HG03103 (cell line): ENCODE results near the gene NPS.

Source experiments
- ATAC-seq: cut with Tn5 transposase; IDR thresholded peaks from one replicate; pipeline ENCODE4 v1.9.1; 2021; ENCODE audit warnings: low read depth; ENCODE audit not compliant: unreplicated experiment

The NPS gene, protein sequence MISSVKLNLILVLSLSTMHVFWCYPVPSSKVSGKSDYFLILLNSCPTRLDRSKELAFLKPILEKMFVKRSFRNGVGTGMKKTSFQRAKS

DNA sequence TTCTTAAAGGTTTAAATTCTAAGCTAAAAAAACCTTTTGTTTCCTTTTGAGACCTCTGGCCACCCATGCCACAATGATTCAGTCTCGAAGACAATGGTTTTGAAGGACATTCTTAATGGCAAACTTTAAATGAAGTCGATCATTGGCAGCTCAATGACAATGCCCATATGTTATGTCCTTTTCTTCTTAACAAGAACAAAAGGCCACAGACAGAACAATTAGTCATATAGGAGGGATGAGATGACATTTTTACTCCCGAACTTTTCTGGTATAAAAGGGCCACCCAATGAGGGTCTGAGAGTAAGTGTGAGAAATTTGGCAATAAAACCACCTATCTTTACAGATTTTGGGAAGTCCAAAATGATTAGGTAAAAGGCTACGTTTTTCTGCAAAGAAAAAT is at the start of gene NPS:
NPS (plus strand) TSS at position 301 of the 400 bp plus-strand sequence; CDS start at position 361, 60 bp downstream.
- no peak for ATAC-seq

DNA sequence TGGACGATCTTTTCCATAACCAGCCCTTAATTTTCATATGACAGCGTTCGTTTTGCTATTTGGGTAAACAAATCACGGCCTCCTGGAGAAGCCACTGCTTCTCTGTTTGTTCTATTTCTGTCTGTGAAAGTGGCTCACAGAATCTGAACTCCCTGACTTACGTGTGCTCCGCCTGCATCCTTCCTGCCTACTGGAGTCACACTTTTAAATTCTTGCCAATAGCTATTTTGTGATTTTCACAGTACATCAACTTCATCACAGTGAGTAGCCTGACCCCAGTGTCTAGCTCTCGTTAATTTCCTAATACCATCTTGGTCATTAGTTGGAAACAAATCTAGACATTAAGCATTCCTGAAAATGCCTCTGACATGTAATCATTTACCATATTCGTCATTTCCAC is 49.0 kb upstream of the NPS start:
- ATAC-seq: no peak

DNA sequence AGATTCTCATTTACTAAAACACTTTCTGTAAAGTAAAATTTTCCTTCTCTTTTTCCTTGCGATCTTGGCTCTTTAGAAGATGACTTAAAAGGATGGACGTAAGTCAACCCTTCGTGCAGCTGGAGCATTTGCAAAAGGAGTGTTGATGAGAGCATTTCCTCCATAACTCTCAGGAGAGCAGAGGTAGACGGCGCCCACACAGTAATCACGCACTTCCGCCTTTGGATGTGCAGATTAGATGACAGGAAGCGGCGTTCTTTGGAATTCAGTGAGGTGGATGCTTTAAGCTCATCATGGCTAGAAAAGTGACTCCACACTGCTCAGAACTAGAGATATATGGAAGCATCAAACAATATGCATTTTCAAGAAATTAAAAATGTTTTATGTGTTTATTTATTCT is 43.0 kb upstream of the NPS start:
- no peak for ATAC-seq

DNA sequence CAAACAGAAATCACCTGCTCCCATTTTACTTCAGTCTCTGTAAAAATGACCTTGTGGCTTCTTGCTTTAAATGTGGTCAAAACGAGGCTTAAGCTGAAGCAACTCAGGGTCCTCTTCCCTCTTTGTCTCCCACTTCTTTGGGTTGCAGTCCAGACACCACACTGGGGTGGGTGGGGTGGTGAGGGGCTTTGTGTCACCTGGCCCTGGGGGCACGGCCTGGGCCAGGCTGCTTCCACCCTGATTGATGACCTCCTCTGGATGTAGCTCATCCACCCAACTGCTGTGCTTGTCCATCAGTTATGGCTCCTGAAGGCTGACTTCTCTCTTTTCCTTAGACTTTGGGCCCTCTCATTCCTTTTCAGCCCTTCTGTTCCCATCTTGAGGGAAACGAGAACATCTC is 26.8 kb upstream of the NPS start:
- no peak for ATAC-seq

DNA sequence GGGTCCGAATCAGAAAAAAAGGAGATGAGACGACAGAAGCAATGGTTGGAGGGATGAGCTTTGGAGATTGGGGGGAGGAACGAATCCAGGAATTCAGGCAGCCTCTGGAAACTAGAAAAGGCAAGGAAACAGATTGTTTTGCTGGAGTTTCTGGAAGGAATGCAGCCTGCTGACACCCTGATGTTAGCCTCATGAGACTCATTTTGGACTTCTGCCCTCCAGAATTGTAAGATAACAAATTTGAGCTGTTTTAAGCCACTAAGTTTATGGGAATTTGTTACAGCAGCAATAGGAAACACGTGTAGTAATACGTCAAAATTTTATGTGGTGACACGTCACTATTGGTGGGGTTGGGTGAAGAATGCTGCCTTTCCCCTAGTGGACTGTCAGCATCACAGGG is 25.6 kb upstream of the NPS start:
- ATAC-seq: no peak

DNA sequence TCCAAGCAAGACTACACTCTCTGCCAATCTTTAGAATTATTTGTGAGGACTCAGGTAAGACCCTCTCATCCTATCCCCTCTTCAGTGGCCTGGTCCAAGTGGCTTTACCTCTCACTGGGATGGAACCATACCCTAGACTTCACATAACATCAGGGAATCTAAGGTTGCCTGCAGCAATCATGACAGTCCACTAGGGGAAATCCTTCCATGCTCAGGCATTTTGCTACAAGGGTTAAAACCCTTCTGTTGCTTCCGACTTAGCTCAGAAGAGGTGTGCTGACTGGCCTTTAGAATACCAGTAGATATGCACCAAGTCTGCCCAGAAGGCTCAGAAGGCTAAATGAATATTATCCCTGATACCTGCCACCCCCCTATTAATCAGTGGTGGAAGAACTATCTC is 24.9 kb upstream of the NPS start:
- no peak for ATAC-seq

DNA sequence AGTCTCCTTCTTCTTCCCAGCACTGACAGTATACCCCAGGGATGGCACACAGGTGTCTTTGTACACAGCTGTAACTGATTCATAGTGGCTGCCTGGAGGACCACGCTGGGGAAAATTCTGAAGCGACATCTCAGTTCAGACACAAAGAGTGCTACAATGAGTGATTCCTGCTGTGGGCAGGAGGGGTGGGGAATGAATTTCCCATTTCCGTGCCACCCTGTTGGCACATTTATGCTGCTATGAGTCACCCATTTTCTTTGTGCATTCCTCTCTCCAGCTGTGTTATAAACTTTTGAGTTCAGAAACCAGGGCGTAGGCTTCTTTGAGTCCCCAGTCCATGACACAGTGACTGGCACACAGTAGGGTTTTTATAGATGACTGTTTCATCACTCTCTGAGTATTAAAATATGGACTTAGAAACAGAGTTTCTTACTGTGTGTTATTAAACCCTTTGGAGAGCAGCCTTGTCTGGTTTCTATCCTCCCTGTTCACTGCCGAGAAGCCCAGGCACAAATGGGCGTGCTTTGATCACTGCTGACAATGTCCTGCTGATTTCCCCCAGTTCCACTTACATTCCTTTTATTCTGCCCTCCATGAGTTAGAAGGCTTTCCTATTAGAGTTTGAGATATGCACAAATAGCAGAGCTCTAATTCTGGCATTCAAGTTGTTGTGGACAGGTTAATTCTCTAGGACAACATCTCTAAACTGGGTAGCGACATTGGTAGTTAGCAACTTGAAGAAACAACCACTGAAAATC is 24.0 kb upstream of the NPS start:
- ATAC-seq: no peak

DNA sequence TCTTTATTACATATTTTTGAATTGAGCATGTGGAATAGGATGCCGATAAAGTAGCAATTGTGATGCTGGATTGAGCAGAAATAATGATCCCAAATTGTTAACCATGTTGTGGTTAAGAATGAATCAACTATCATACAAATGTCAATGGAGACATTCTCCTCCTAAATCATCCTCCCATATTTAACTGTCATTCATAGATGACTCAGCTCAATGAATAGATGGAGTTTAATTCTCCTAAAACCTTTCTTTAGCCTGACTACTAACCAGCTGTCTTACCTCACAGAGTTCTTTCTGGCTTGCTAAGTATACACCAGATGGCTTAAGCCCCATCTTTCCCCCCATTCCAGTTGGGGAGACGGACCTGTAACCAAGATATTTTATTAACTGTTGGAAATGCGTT is 23.4 kb upstream of the NPS start:
- no peak for ATAC-seq

DNA sequence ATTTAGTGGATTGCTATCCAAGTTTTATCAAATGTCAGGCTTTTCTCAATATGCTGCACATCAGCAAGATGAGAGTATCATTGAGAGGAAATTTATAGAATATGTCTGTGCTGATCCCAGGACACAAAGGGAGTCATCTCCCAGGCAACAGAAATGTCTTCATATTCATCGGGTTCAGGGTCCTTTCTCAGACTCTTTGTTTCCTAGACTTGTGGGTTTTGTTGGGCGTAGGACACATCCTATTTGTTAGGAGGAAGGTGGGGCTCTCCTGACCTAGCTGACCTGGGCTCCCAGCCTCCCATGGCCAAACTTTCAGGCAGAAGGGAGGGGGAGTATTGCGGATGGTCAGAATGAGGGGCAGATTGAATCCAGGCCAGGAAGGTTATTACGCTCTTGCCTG is 22.9 kb upstream of the NPS start:
- no peak for ATAC-seq

DNA sequence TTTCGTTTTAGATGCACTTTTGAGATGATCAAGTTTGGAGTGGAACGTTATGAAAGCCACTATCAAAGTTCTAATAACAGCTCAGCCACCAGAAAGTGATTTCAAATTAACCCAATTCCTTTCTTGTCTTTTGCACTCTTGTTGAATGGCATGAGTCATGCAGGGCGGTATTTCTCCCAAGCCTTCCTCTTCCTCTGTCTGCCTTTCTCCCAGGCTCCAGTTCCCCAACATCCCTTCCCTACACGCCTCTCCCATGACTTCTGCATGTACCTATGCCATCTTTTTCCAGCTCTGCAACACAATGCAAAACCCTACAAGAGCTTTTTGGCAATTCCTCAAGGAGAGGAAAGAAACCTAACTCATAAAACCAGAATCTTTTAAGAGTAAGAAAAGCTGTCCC is 21.8 kb upstream of the NPS start:
- no peak for ATAC-seq

DNA sequence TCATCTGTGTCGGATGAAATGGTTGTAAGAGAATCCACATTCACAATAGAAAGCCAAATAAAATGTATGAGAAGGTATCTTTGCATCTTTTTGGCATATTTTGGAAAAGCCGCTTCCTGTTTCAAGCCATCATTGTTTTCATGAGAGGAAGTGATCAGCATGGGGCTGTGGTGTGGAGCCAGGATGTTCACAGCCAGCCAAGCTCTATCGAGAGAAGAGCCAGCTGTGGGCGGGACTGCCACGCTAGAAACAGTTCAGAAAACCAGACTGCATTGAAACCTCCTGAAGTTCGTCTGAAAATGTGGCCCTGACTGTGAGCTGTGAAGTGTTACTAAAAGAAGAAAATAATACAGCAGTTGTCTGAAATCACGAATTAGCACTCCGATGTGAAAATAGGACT is 21.2 kb upstream of the NPS start:
- no peak for ATAC-seq

DNA sequence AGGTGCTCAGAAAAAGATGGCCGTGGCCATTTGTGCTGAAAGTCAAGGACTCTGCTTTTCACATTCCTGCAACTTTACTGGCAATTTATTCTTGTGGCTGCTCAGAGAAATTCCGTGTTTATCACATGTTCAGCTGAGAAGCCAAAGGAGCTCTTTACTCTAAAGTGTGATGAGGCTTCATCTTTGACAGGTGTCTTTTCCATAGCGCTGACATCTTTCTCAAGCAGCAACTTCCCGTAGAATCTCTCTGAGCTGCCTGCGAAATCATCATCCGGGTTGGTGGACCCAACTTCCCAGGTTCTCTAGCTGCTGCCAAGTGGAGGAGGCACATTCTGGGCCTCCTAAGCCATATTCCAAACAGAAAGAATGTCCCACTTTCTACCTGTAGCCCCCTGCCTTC is 16.9 kb upstream of the NPS start:
- no peak for ATAC-seq

DNA sequence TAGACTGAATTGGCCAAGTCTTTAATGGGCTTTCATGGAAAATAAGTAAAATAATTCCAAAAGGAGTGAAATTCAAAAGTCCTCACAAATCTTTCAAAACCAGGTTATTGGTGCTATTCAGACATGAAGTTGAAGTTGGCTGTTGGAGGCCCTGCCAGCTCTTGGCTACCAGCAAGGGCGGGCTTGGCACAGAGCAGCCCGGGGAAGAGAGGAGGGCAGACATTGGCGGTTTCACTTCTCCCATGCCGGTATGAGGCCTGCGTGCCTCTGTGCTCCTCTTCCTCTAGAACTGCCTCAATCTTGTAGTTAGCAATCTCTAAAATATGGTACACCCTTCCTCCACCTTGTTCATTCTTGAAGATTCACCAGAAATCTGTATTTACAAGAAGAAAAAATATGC is 16.4 kb upstream of the NPS start:
- ATAC-seq: no peak

DNA sequence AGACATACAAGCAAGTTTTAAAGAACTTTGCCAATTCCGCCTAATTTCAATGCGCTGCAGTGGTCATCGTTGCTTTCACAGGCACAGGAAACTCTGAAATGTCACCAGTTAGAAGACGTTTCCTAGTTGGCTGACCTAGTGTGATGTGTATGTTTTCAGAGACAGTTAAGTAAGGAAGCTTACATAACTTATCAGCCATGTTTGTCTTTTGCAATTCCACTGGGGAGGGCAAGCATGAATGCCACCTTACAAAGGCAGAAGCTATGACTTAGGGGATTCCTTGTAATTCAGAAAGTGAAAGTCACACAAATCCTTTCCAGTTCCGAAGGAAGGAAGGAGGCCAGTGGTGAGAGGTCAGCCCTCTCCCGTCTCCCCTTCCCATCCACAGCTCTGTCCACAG is 15.0 kb upstream of the NPS start:
- ATAC-seq: no peak

DNA sequence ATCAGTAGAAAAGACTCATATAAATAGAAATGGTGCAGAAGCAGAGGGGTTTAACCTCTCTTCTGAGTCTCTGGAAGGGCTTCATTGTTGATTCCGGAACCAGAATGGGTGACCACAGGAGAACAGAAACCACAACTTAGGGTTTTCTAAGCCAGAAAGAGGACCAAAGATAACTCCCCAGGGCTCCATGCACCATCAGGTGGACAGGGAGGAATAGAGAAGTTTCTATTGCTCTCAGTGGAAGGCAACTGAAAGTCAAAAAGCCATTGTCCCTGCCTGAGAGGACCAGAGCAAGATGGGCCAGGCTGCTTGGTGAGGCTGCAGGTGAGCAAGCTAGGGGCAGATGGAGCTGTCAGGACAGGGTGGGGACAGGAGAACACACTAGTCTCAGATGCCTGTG is 14.6 kb upstream of the NPS start:
- ATAC-seq: no peak

DNA sequence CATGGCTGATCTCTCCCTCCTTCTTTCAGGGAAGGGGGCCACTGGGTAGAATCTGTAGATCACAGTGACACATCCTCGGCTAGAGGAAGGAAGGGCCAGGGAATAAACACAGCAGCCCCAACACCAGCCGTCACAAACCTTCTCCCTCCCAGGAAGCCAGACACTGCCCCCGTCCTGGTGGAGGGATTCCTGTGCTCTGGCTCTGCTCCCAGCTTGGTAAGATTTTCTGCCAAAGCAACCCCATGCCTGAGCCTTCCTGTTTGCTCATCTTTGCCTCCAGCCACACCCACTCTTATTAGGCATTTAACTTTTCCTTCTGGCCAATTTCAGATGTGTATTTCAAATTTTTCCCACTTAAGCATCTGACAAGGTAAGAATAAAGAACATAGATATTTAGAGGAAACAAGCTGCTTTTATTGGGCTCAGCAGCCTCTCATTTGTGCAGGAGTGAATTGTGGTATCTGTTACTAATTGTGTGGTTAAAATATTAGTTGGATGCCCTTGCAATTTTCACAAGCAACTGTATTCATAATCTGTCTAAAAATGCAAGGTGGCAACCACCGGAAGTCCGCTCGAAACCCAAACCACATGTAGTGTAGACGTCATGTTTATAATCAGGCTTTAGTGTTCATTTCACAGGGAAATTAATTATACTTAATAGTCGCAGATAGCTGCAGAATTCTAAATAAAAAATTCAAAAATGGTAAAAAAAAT is 13.2 kb upstream of the NPS start:
- ATAC-seq: no peak

DNA sequence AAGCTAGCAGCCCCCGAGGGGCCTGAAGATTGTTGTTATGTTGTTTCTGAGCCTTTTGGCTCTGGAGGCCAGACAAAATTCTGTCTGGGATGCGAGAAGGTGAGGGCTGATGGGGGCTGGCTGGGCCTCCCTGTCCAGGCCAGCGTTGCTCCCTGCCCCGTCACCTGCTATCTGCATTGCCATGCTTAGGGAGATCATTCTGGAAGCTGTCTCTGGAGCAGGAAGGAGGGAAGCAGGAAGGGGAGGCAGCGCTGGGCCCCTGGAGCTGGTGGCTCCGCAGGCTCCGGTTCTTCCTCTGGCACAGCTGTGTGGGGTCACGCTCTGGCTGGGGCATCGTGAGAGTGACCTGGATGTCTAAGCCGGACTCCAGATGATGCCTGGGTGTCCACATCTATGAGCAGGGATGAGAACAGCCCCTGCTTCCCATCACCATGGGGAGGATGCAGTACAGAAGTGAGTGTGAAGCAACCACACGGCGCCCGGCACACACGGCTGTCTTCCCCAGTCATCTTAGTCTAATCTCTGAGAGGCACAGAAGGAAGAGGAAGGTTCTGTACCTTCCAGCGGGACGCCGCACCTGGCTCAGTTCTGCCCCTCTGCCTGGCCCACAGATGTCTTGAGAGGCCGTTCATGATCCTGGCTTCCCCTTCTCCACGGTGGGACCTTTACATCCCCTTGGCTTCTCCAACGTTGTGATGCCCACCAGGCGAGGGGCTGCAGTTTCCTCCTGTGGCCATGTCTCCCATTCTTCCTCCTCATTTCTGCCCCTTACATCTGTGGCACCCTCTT is 11.9 kb upstream of the NPS start:
- no peak for ATAC-seq

DNA sequence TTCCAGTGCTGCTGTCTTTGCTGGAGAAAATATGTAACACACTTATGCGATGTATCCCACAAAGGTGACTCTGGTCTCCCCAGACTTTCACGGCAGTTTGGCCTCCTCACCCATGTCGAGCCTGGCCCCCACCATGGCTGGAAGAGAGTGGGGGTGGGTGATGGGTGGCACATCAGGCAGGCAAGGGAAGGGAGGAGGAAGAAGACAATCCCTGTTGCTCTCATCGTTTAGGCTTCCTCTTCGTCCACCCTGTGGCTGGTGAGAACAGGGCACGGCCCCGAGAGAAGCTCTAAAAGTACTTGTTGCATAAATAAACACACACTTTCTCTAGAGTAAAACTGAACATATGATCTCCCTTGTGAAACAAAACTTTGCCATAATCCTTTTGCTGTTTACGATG is 11.2 kb upstream of the NPS start:
- ATAC-seq: no peak

DNA sequence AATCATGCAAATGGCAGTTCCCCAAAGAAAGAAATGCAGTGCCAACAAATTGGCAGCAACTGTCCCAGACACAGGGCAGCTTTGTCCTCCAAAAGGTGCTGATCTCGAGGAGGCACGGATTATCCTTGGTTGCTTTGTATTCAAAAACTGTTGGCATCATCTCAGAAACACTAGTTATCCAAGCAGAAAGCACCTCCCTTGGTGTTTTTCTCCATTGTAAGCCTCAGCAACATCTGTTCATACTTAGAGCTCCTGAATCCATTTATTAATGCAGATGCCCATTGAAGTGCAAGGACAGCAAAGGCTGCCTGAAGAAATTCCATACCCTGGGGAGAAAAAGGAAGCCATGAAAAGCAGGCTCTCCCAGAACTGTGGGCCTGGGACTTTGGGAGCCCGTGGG is 1.1 kb upstream of the NPS start:
- ATAC-seq: no peak

DNA sequence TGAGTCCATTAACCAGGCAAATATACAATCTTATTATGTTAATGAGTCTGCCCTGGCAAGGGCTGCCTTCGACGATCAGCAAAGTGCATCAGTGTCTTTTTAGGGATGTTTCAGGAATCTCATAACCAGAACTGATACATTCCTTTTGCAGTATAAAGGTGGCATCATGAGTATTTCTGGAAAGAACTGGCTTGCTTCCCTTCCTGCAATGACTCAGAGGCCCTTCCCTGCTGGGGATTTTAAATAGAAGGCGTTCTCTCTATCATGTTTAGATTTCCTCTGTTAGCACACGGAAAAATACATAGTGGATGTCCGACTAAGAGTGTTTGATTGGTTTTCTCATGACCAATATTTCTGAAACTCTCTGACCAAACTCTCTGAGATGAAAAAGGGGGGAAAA is 1.8 kb downstream of the NPS start:
- ATAC-seq: no peak

DNA sequence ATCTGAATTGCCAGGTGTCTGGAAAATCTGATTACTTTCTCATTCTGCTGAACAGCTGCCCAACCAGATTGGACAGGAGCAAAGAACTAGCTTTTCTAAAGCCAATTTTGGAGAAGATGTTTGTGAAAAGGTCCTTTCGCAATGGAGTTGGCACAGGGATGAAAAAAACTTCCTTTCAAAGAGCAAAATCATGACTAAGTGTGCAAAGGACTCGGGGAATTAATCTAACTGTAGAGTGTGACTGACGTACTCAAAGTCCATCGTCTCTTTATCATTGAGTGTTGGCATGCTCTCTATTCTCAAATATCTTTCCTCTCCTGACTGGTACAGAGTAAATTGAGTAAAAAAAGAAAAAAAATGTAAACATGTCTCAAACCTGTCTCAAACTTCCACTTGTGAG is 3.3 kb downstream of the NPS start:
- no peak for ATAC-seq
